GM12892 (cell line): ENCODE results near the gene HCN4.

ENCODE experiments used
- POLR2A ChIP-seq: IDR thresholded peaks from 2 replicates; pipeline ENCODE4 v1.6.1; 2011; ENCODE audit warnings: low read depth, low read length, control low read depth
- POLR2AphosphoS5 ChIP-seq: IDR thresholded peaks from 2 replicates; pipeline ENCODE4 v1.6.1; 2011; ENCODE audit warnings: low read depth, low read length, control low read depth
- TAF1 ChIP-seq: IDR thresholded peaks from 2 replicates; pipeline ENCODE4 v1.6.1; 2011; ENCODE audit warnings: low read depth, mild to moderate bottlenecking, control low read depth, low read length, borderline replicate concordance

GRCh38 chr15:73320619-73321180 lies 48.1 kb downstream of the HCN4 start:
- TF ChIP-seq POLR2A (no peak), POLR2AphosphoS5 (no peak), TAF1 (no peak)
